GM18505 (cell line): ENCODE data around the gene SYK.

ENCODE experiments used
- ATAC-seq: cut with Tn5 transposase; IDR thresholded peaks from one replicate; pipeline ENCODE4 v1.9.1; 2021; ENCODE audit not compliant: unreplicated experiment
- POLR2A ChIP-seq: IDR thresholded peaks from 4 replicates; pipeline ENCODE4 v1.6.1; 2011; ENCODE audit warnings: borderline replicate concordance; ENCODE audit not compliant: insufficient read depth, insufficient read length; ENCODE audit errors: extremely low read depth

Gene SYK

GRCh38 chr9:90939351-90939750 is 137.7 kb downstream of the SYK start:
- no peak for TF ChIP-seq POLR2A
- no peak for ATAC-seq

DNA sequence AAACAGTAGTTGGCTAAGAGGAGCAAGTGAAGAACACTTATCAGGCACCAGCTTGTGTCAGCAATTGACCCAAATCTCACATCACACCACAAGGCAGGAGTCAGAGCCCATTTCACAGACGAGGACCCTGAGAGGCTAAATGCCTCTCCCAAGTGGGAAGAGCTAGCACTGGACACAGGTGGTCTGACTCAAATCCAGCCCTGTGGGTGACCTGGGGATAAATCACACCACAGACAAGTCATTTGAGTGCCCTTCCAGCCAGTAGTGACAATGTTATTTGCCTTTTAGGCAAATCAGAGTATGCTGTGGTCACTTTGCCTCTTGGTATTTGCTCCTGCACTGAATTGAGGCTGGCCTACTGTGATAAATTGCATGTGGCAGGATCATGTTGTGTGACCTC is 138.7 kb downstream of the SYK start:
- TF ChIP-seq POLR2A: no peak
- no peak for ATAC-seq

DNA sequence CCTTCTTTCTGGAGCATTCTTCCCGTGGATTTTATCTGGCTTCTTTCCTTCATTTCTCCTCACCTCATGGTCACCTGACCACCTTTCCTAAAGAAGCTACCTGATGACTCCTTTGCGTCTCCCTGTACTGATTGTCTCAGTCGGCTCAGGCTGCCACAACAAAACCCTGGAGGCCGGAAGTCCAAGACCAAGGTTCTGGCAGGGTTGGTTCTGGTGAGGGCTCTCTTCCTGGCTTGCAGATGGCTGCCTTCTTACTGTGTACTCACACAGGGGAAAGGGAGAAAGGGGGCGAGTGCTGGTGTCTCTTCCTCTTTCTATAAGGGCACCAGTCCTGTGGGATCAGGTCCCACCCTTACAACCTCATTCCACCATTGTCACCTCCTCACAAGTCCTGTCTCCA is 140.0 kb downstream of the SYK start:
- no peak for ATAC-seq
- TF ChIP-seq POLR2A: no peak

DNA sequence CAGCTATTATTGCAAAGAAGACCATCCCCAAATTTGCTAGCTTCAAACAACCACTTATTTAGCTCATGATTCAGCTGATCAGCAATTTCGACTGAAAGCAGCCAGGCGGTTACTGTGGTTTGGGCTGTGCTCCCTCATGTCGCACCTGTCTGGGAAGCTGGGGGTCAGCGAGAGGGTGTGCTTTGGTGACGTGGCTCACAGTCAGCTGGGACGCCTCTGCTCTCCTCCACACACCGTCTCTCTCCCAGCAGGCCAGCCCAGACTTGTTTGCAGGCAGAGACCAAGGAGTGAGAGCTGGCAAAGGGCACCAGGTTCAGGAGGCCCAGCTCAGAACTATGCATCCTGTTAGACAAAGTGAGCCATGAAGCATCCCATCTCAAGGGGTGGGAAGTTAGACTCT is 140.9 kb downstream of the SYK start:
- TF ChIP-seq POLR2A: no peak
- ATAC-seq: no peak

GRCh38 chr9:90943341-90943740 is 141.7 kb downstream of the SYK start:
- ATAC-seq: no peak
- no peak for TF ChIP-seq POLR2A

- TF ChIP-seq POLR2A: no peak
- ATAC-seq: no peak
Measured at GRCh38 chr9:90945336-90945735, 143.7 kb downstream of the SYK start.

DNA sequence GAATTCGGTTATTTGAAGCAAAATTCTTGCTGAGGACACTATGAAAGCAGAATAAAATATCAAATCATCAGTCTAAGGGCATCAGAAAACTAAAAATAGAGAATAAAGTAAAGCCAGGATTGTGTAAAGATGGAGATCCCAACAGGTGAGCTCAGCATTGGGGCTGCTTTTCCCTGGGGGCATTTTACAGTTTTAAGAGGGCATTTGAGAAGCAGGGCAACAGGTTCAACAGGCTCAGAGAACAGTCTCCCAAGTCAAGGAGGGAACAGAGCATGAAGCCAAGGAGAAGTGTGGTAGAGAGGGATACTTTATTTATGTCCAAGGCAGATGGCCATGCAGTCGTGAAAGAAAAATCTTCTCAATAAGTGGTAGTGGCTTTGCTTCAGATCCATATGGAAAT is 145.4 kb downstream of the SYK start:
- no peak for ATAC-seq
- TF ChIP-seq POLR2A: no peak
